ENCODE measurements around the gene CDH24. TPM values are rescaled to one million over a fixed set of nuclear protein-coding genes. Genes with fewer than 3 reads are reported as not detected.
A peak's percentile ranks its signal among the peaks of the same experiment; 100 is the strongest.

The CDH24 gene
- total and polyA plus RNA-seq, 9 of the 15 experiments (the other 6 are each of a cell fraction or from before 2014, with no cell fraction given), result 0.04 to 16.2 (median 4.9) TPM

DNA sequence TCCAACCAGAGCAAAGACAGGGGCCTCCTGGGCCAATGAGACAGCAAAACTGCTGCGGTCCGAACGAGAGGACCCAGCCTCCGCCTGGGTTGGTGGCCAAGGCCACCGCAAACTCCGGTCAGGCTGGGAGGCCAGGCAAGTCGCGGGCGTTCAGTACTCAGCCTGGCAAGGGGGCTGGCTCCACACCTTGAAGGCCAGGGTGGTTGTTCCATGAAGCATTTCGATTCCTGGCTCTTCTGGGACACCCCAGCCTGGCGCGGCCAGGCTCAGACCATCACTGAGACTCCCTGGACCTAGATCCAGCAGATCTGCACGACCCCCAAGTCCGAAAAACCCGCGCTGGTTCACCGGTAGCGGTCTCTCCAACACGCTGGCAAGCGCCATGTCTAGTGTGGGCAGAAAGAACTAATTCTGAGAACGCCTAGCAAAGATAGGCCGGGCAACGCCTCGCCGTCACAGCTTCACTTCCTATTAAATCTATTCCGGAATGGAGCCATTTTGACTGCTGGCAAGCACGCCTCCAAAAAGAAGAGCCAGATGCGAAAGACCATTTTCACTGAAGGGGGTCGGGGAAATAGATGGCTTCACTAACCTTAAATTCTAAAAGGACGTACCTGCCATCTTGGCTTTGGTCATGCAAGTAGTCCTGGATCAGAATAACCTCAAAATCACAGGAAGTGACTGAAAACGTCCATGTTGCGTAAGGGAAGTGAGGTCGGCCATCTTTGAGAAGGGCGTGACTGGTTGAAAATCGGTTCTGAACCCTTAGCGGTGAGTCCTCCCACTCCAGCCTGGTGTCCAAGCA, 22.6 kb downstream of the CDH24 start, which contains the start of gene PSMB5 (continued):
- TF ChIP-seq, protein P1, sequence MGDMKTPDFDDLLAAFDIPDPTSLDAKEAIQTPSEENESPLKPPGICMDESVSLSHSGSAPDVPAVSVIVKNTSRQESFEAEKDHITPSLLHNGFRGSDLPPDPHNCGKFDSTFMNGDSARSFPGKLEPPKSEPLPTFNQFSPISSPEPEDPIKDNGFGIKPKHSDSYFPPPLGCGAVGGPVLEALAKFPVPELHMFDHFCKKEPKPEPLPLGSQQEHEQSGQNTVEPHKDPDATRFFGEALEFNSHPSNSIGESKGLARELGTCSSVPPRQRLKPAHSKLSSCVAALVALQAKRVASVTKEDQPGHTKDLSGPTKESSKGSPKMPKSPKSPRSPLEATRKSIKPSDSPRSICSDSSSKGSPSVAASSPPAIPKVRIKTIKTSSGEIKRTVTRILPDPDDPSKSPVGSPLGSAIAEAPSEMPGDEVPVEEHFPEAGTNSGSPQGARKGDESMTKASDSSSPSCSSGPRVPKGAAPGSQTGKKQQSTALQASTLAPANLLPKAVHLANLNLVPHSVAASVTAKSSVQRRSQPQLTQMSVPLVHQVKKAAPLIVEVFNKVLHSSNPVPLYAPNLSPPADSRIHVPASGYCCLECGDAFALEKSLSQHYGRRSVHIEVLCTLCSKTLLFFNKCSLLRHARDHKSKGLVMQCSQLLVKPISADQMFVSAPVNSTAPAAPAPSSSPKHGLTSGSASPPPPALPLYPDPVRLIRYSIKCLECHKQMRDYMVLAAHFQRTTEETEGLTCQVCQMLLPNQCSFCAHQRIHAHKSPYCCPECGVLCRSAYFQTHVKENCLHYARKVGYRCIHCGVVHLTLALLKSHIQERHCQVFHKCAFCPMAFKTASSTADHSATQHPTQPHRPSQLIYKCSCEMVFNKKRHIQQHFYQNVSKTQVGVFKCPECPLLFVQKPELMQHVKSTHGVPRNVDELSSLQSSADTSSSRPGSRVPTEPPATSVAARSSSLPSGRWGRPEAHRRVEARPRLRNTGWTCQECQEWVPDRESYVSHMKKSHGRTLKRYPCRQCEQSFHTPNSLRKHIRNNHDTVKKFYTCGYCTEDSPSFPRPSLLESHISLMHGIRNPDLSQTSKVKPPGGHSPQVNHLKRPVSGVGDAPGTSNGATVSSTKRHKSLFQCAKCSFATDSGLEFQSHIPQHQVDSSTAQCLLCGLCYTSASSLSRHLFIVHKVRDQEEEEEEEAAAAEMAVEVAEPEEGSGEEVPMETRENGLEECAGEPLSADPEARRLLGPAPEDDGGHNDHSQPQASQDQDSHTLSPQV (IDR thresholded peaks at IDR 0.05), result no peak
- TF ChIP-seq SIX5 (IDR thresholded peaks at IDR 0.05; ENCODE audit: borderline replicate concordance in 1 of 2, insufficient read depth in 1 of 2, low read depth in 1 of 2, low read length in 2 of 2) (peak; percentile 67 to 76), BRD9 (IDR thresholded peaks at IDR 0.05; ENCODE audit: low read depth, partially characterized antibody) (peak; percentile 24), SRSF7 (optimal IDR thresholded peaks at IDR 0.05; ENCODE audit: low read depth, low read length) (no peak), RUNX1 (IDR thresholded peaks at IDR 0.05; ENCODE audit: low read depth) (no peak), TRIM24 (IDR thresholded peaks at IDR 0.05) (no peak), PHF8 (IDR thresholded peaks at IDR 0.05; ENCODE audit: borderline replicate concordance, low read length) (peak; percentile 93; the same call in 1 of the 2 replicates), ETS1 (conservative IDR thresholded peaks at IDR 0.05; ENCODE audit: control insufficient read depth, low read depth, low read length) (peak; percentile 59; the same call in 1 of the 2 replicates), ZFP1 (CRISPR knock-in tag; IDR thresholded peaks at IDR 0.05) (no peak), ELK3 (CRISPR knock-in tag; IDR thresholded peaks at IDR 0.05) (no peak), SRSF9 (IDR thresholded peaks at IDR 0.05; ENCODE audit: borderline replicate concordance, low read depth, low read length) (no peak), TAF1 (IDR thresholded peaks at IDR 0.05; ENCODE audit: control insufficient read depth, extremely low read depth, insufficient read depth, low read length, severe bottlenecking) (peak; percentile 83), MAFF (IDR thresholded peaks at IDR 0.05; ENCODE audit: low read length) (peak; percentile 79), BRF1 (IDR thresholded peaks at IDR 0.05; ENCODE audit: borderline replicate concordance, extremely low read depth, insufficient read length) (no peak), ILK (tag; IDR thresholded peaks at IDR 0.05; ENCODE audit: borderline replicate concordance, low read depth) (no peak)
- TF ChIP-seq, protein P2, sequence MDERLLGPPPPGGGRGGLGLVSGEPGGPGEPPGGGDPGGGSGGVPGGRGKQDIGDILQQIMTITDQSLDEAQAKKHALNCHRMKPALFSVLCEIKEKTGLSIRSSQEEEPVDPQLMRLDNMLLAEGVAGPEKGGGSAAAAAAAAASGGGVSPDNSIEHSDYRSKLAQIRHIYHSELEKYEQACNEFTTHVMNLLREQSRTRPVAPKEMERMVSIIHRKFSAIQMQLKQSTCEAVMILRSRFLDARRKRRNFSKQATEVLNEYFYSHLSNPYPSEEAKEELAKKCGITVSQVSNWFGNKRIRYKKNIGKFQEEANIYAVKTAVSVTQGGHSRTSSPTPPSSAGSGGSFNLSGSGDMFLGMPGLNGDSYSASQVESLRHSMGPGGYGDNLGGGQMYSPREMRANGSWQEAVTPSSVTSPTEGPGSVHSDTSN (CRISPR knock-in tag; IDR thresholded peaks at IDR 0.05; ENCODE audit: low read depth), result no peak
- TF ChIP-seq, protein P2 (tag; conservative IDR thresholded peaks at IDR 0.05; ENCODE audit: low read depth), result no peak
